GM19099 (cell line): ENCODE data around the gene ZC3HAV1L.

Experiments used
- POLR2A ChIP-seq: IDR thresholded peaks from 3 replicates; pipeline ENCODE4 v1.6.1; 2011; ENCODE audit warnings: low read depth; ENCODE audit not compliant: insufficient read length; ENCODE audit errors: extremely low read depth

The ZC3HAV1L gene

DNA sequence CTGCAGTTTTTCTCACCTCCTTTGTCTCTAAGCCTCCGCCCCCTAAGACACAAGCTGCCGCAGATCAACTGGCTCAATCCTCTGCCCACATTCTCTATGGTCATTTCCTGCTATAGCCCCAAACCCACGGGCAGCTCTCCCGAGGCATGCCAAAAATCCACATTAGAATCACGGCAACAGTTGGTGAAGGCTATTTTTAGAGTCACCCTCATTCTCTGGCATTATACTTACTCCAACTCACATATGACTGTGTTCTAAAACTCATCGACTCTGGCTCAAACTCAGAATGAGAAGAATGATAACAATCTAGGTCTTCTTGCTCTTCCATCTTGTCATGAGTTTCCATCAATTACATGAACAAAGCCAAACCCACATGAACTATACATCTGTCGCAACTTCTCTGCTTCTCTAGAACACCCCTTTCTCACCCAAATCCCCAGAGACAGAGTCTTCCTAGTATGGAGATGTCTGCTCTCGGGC lies 43.8 kb downstream of the ZC3HAV1L start:
- no peak for TF ChIP-seq POLR2A

DNA sequence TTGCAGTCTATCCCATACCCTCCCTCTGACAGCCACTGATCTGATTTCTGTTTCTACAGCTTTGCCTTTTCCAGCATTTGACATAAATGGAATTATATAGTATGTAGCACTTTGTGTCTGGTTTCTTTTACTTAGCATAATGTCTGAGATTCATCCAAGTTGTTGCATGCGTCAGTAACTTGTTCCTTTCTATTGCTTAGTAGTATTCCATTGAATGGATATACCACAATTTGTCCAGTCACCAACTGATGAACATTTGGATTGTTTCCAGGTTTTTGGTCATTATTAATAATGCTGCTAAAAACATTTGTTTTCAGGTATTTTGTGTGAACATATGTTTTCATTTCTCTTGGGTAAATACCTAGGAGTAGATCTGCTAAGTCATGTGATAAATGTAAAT lies 48.2 kb downstream of the ZC3HAV1L start:
- TF ChIP-seq POLR2A, result no peak

DNA sequence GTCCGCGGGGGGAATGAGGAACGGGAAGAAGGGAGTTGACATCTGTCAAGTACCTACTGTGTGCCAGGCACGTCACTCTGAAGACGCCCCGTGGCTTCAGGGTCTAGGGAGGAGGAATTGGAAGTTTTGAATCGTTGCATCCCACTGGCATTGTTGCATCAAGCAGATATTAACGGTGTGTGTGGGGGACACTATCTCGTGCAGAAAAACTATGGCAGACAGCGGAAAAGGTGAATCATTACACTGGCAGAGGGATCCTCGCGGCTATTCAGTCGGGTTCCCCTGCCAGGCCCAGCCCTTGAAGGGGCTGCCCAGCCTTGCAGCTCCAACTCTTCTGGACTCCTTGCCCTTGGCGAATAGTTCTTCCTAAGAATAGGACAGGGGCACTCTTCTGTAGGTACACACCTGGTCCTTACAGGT lies 53.6 kb downstream of the ZC3HAV1L start:
- TF ChIP-seq POLR2A, result no peak

DNA sequence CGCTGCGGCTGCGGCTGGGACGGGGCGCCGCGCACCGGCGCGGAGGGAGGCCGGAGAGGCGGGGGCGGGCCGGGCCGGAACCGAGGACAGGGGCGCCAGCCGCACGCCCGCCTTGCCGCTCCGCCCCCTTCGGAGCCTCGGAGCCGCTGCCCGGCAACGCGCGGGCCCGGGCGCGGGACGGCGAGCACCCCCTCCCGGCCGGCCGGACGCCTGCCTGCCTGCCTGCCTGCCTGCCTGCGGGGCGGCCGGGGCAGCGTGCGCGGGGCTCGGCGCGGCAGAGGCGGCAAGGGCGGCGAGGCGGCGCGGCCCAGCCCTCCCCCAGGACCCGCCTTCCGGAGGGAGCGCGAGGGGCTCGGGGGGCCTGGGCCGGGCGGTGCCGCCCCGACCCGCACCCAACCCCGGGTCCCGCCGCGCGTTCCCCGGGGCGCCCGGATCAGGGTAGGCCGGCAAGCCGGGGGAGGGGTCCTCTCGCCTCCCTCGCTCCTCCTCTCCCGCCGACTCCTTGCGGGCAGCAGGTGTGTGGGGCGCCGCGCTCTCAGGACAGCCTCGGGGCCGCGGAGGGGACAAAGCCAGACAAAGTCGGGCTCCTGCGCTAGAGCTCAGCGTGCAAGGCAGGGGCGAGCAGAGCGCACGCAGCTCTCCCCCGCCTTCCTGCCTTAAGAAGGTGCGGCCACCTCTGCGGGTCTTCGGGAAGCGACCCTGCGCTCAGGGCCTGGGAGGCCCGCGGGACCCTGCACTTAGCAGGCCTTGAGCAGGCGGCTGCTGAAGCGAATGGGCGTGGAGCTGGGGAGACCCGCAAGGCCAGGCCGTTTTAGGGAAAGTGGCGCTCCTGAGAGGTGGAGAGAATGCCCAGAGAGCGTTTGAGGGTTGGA lies 54.3 kb downstream of the ZC3HAV1L start, which contains the start of gene KIAA1549:
Gene KIAA1549 (minus strand): TSS at position 58 of the 872 bp plus-strand sequence. CDS start 120 bp downstream, outside the sequence.
- no peak for TF ChIP-seq POLR2A

DNA sequence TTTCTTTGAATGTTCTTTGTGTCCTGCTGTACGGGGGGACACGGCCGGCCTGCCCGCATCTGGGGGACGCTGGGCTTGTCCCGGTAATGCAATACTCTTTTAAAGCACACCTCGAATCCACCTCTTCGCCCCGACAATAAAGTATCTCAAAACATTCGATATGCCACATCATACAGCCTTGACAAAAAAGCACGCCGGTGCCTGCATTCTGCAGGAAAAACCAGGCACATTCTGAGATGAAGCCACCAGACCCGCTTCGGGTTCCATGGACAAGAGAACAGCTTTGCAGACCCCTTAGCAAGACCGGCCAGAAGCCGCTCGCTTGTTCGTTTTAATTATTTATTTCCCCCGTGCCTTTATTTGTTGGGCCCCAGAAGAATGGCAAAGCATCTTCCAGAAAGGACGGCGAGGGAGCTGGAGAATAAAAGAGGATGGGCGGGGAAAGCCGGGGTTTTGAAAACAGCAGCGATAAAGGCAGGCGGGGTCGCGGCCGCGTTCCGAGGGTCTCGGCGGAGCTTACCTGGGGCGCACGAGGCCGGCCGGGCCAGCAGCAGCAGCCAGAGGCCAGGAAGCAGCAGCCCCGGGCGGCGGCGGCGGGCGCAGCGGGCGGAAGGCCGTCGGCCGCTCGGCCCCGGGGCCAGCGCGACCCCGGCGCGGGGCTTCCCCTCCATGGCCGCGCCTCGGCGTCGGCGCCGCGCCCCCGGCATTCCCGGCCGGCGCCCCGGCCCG lies 55.1 kb downstream of the ZC3HAV1L start:
- TF ChIP-seq POLR2A, result no peak

DNA sequence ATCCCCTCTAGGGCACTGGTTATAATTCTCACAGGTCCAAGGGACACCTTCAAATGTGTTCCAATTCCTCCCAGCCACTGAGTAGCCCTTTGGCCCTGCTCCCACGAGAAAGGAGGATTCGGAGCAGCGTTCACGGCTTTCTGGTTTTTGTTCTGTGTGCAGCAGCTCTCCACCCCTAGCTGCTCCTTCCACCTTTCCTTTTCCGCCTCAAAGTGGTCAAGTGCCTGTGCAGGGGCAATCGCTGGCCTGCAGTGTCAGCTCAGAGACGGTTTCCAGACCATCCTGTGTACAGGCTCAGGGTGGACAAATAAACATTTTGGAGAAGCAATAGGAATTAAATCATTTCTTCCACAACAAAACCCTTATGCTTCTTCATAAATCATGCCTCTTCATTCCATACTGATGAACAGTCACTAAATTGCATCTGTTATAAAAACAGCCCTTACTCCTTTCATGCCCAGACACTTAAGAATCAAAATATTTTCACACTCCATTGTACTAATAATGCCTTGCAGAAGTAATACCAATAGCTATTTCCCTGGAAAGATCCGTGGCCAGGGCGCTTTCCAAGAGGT lies 55.8 kb downstream of the ZC3HAV1L start:
- TF ChIP-seq POLR2A, result no peak

DNA sequence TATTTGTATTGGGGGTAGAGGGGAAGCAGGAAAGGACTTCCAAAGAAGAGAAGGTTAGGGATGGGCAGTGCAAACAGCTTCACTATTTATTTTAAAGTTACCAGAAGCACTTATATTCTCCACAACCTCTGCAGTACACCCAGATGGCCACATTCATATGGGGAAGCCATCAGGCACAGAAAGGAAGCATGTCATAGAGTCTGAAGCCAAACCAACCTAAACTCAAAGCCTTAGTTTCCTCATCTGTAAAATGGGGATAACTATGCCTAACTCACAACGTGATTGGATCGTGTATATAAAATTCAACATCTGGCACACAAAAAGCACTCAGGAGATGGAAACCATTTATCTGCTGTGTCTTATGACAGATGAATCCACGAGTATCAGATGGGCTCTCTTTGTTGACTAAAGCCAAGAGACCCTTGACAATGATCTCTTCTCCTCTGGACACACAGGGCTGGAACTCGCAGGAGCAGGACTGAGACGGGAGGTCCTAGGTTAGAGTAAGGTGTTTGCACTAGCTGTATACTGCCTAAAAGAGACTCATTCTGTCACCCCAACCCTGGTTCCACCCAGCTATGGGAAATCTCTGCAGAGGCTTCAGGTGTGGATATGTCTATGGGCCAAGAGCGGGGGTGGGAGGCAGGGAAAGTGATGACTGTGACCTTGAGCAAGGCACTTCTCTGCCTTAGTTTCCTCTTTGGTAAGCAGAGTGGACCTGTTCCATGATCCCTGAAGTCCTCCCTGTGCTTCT lies 56.4 kb downstream of the ZC3HAV1L start:
- TF ChIP-seq POLR2A, result no peak

DNA sequence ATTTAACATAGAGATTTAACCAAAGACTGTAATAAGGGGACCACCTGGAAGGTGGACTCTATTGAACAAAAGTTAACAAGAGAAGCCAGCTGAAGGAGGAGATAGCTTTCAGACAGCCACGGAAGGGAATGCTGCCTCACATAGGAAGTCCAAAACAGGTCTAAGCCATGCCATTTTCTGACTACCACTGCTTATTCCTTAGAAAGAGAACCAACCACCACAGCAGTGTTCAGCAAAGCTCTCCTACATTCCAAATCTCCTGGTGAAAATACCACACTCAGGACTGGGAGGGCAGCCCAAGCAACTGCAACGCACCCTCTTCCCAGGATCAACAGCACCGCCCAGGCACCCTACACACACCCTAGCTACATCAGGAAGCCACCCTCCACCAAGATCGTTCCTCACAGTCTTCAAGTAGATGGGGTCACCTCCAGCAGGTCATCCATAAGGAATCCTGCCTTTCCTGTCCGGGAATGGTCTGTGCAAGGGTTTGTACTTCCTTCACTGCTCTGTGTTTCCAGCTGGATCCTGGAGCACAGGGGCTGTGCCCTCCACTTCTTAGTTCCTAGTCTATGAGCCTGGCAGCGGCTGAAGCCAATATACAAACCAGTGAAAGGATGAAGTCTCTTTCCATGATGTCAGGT lies 57.2 kb downstream of the ZC3HAV1L start:
- no peak for TF ChIP-seq POLR2A
